Measurements from ENCODE around the gene P2RX4.

The P2RX4 gene

GRCh38 chr12:121261398-121261797, 51.5 kb downstream of the P2RX4 start:
- TF ChIP-seq CTCF (IDR thresholded peaks at IDR 0.05; ENCODE audit: insufficient read depth, low read depth, low read length, missing control alignments) = no peak
- DNase-seq (ENCODE audit: low read depth) = no peak
- H3K4me3 ChIP-seq (ENCODE audit: low read depth, low read length) = no peak overlapping the region

- no peak for DNase-seq (ENCODE audit: low read depth)
Measured at GRCh38 chr12:121263206-121263935, 53.4 kb downstream of the P2RX4 start.

GRCh38 chr12:121264135-121264534, 54.2 kb downstream of the P2RX4 start:
- no peak for DNase-seq (ENCODE audit: low read depth)
- no peak for TF ChIP-seq CTCF (IDR thresholded peaks at IDR 0.05; ENCODE audit: insufficient read depth, low read depth, low read length, missing control alignments)
- no peak overlapping the region for H3K4me3 ChIP-seq (ENCODE audit: low read depth, low read length)

More at GRCh38 chr12:121263206-121263935, 53.4 kb downstream of the P2RX4 start:
- H3K4me3 ChIP-seq (ENCODE audit: low read depth, low read length) = no peak overlapping the region
- no peak for TF ChIP-seq CTCF (IDR thresholded peaks at IDR 0.05; ENCODE audit: insufficient read depth, low read depth, low read length, missing control alignments)

- no peak overlapping the region for H3K4me3 ChIP-seq (ENCODE audit: low read depth, low read length)
- DNase-seq (ENCODE audit: low read depth) = no peak
- no peak for TF ChIP-seq CTCF (IDR thresholded peaks at IDR 0.05; ENCODE audit: insufficient read depth, low read depth, low read length, missing control alignments)
Measured at GRCh38 chr12:121264951-121265515, 55.1 kb downstream of the P2RX4 start.

GRCh38 chr12:121267822-121268221, 57.9 kb downstream of the P2RX4 start:
- H3K4me3 ChIP-seq (ENCODE audit: low read depth, low read length) = no peak overlapping the region
- TF ChIP-seq CTCF (IDR thresholded peaks at IDR 0.05; ENCODE audit: insufficient read depth, low read depth, low read length, missing control alignments) = no peak
- no peak for DNase-seq (ENCODE audit: low read depth)

GRCh38 chr12:121273364-121273896, 63.5 kb downstream of the P2RX4 start:
- H3K4me3 ChIP-seq (ENCODE audit: low read depth, low read length) = no peak overlapping the region
- TF ChIP-seq CTCF (IDR thresholded peaks at IDR 0.05; ENCODE audit: insufficient read depth, low read depth, low read length, missing control alignments) = no peak
- no peak for DNase-seq (ENCODE audit: low read depth)

Measured in GM12865 (cell line).